ENCODE measurements around the gene AGPAT3.
"Not testable (repeated sequence)": the region's sequence is repeated elsewhere in the genome, so short reads cannot be mapped to it uniquely, and the experiment has no call there.

AGPAT3 gene

DNA sequence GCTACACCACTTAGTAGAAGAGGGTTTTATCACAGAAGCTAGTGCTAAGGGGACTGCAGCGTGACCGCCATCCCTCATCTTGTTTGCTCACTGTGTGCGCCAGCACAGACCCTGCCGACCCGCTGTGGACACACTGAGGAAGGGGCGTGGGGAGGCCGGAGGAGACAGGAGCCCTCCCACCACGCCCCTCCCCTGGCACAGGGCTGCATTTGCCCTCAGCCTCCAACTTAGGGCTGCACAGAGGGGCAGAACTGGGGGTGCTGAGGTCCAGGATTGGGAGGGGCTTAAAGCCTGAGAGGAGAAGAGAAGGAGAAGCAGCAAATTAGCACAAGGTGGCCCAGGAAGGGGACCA, 38.4 kb upstream of the AGPAT3 start:
- H3K27ac Mint-ChIP-seq: no peak overlapping the region
- no peak overlapping the region for H3K4me3 Mint-ChIP-seq
- H3K4me1 Mint-ChIP-seq: no peaks in the 10 kb centered on the region
- H3K9me3 Mint-ChIP-seq: no peaks in the 10 kb centered on the region
- CTCF ChIA-PET: interaction anchor here (0.6 to 2.0 kb wide), 3 partner anchors 10 to 113 kb away, joined by 3 to 6 read pairs (median 3); no protein-coding TSS in a partner anchor
- peaks cover 66% of the 10 kb centered on the region for H3K27me3 Mint-ChIP-seq
- DNase-seq: no peak
- H3K36me3 Mint-ChIP-seq: no peaks in the 10 kb centered on the region

DNA sequence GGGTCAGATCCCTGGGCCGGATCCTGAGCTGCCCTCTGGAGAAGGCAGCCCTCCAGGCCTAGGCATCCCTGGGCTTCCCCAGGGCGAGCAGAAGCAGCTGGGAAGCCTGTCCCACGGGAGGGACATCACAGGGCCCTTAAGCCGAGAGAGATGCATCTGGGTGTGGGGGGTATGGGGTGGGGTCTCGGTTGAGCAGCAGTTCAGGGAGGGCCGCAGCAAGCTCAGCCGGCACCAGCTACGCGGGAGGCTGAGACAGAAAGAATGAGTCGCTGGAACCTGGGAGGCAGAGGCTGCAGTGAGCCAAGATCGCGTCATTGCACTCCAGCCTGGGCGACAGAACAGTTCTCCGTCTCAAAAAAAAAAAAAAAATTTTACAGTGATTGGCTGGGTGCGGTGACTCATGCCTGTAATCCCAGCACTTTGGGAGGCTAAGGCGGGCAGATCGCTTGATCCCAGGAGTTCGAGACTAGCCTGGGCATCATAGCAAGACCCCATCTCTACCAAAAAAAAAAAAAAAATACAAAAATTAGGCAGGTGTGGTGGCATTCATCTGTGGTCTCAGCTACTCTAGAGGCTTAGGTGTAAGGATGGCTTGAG, 37.9 kb upstream of the AGPAT3 start:
- no peaks in the 10 kb centered on the region for H3K36me3 Mint-ChIP-seq
- H3K4me1 Mint-ChIP-seq: no peaks in the 10 kb centered on the region
- peaks cover 70% of the 10 kb centered on the region for H3K27me3 Mint-ChIP-seq
- H3K4me3 Mint-ChIP-seq: no peak overlapping the region
- H3K9me3 Mint-ChIP-seq: no peaks in the 10 kb centered on the region
- CTCF ChIA-PET: interaction anchor here (0.6 to 2.0 kb wide), 4 partner anchors 9 to 113 kb away, joined by 3 to 6 read pairs (median 4); no protein-coding TSS in a partner anchor
- H3K27ac Mint-ChIP-seq: no peak overlapping the region
- no peak for DNase-seq

DNA sequence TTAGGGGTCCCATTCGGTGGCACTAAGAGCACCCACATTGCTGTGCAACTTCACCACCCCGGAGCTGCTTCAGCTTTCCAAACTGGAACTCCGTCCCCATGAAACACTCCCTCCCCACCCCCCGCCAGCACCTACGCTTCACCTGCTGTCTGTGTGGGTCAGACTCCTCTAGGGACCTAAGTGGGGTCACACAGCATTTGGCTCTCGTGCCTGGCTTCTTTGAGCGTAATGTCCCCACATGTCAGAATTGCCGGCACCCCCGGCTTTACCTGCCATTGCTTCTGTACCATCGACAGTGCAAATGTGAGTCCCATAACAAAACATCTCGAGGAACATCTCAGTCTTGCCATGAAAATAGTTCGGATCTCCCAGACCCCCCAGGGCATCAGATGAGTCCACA, 35.9 kb upstream of the AGPAT3 start:
- DNase-seq: no peak
- H3K36me3 Mint-ChIP-seq: no peaks in the 10 kb centered on the region
- H3K4me1 Mint-ChIP-seq: no peaks in the 10 kb centered on the region
- H3K27ac Mint-ChIP-seq: no peak overlapping the region
- no peaks in the 10 kb centered on the region for H3K9me3 Mint-ChIP-seq
- H3K4me3 Mint-ChIP-seq: no peak overlapping the region
- peaks cover 90% of the 10 kb centered on the region for H3K27me3 Mint-ChIP-seq
- CTCF ChIA-PET: interaction anchor here (0.9 kb wide), 1 partner anchor 19 kb away, joined by 3 read pairs; no protein-coding TSS in a partner anchor

DNA sequence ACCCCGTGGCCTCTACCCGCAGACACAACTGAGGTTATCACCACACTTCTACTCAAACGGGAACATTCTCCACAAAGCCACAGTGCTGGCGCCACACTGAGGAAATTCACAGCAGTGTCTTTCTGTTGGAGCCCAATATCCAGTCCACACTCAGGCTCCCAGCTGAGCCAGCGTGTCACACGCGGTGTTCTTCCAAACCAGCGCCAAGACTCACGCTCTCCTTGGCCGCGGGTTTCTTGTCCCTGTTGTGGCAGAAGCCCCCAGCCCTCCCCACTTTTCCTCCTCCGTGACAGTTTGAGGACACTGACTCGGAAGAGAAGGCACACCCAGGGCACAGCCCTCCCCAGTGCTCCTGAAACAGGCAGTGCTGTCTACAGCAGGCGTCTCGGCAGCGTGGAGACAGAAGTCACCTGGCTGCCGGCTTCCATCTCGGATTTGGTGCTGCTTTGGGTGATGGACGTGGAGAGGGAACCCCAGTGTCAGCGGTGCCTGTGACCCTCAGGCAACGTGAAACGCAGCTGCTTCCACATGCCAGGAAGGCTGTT, 35.4 kb upstream of the AGPAT3 start:
- Mint-ChIP-seq H3K4me3 (no peak overlapping the region), H3K36me3 (no peaks in the 10 kb centered on the region), H3K27me3 (peaks cover 90% of the 10 kb centered on the region), H3K9me3 (no peaks in the 10 kb centered on the region), H3K4me1 (peaks cover 2% of the 10 kb centered on the region), H3K27ac (no peak overlapping the region)
- no peak for DNase-seq
- CTCF ChIA-PET: interaction anchor here (0.9 to 1.7 kb wide), 2 partner anchors 11 to 20 kb away, joined by 3 to 5 read pairs; no protein-coding TSS in a partner anchor

DNA sequence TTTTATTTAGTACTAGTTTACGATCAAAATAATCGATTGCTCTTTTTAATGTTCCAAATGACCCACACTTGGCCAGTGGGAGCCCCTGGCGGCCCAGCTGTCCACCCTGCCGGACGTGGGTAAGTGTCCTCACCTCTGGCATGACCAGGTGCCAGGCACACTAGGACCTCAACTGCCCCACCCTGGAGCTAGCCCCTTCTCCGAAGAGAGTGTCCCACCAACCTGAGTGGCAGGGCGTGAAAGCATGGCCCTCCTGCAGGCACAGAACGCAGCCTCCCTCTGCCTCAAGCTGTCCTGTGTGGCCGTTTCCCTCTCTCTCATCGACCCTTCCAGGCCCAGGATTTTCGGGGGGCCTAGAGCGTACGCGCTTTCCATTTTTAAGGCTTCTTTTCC, 32.9 kb upstream of the AGPAT3 start:
- Mint-ChIP-seq H3K4me3 (no peak overlapping the region), H3K4me1 (peaks cover 10% of the 10 kb centered on the region), H3K27me3 (peaks cover 90% of the 10 kb centered on the region), H3K9me3 (no peaks in the 10 kb centered on the region), H3K27ac (no peak overlapping the region), H3K36me3 (no peaks in the 10 kb centered on the region)
- CTCF ChIA-PET: interaction anchor here (1.3 kb wide), 1 partner anchor 19 kb away, joined by 3 read pairs; no protein-coding TSS in a partner anchor
- no peak for DNase-seq

DNA sequence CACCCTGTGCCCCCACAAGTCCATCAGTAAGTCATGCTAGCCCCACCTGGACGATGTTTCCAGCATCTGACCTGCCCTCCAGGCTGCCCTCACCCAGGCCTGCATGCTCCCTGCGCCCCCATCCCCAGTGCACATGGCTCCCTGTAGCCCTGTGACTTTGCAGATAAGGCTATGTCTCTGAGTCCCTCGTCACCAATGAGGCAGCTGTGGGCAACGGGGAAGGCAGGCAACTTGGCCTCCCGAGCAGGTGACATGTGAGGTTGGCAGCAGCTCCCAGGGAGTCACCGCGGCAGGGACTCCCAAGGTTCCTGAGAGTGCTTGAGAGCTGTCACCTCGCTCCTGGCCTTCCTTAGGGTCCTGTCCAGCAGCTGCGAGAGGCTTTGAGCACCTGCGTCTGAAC, 32.4 kb upstream of the AGPAT3 start:
- no peak overlapping the region for H3K4me3 Mint-ChIP-seq
- peaks cover 90% of the 10 kb centered on the region for H3K27me3 Mint-ChIP-seq
- peaks cover 10% of the 10 kb centered on the region for H3K4me1 Mint-ChIP-seq
- CTCF ChIA-PET: interaction anchor here (1.3 kb wide), 1 partner anchor 19 kb away, joined by 3 read pairs; no protein-coding TSS in a partner anchor
- H3K36me3 Mint-ChIP-seq: no peaks in the 10 kb centered on the region
- no peak for DNase-seq
- H3K27ac Mint-ChIP-seq: no peak overlapping the region
- no peaks in the 10 kb centered on the region for H3K9me3 Mint-ChIP-seq

DNA sequence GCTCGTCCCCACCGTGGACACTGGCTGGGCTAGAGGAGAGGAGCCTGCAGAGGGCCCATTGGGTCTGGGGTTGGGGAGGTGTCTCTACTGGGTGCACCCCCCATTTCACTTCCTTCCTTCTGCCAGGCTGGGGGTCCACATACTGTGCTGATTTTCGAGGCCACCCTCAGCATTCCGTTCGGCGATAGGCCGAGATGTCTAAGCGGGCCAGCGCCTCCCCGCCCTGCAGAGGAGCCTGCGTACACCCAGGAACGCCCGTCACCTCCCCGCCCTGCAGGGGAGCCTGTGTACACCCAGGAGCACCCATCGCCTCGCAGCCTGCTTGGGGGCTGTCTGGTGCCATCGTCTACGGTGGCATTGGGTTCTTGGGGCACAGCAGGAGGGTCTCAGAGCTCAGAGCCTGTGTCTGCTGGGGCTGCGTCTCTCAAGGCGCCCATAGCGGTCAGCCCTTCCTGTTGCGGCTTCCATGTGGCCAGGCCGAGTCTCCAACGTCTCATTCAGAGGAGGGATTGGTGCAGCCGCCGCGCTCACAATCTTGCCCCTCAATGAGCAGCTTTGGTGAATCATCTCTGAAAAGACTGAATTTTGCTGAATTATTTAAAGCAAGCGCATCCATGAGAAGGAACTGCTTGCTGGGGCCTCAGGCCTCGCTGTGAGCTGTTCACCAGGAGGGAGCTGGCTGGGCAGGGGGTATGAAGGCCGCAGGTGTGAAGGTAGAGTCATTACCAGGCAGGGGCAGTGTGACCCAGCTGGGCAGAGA, 30.7 kb upstream of the AGPAT3 start:
- no peak overlapping the region for H3K4me3 Mint-ChIP-seq

DNA sequence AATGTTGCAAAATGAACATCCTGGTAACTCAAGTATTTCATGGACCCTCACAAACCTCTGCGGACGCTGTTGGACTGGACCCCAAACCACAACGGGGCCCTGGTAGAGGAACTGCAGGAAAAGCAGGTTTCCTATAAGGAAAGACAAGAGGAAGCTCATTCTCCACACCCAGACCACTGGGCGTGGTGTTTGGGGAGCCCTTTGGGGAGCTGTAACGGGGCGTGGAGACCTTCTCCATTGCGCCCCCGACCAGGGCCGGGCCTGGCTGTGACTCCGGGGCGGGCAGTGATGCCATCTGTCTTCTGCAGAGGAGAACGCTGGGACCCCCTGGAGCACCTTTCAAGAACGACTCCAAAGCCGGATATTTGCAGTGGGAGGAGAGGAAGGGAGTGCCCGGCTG, 30.0 kb upstream of the AGPAT3 start:
- no peak overlapping the region for H3K27ac Mint-ChIP-seq
- no peaks in the 10 kb centered on the region for H3K9me3 Mint-ChIP-seq
- no peaks in the 10 kb centered on the region for H3K36me3 Mint-ChIP-seq
- CTCF ChIA-PET: interaction anchor here (1.3 kb wide), 1 partner anchor 10 kb away, joined by 3 read pairs; no protein-coding TSS in a partner anchor
- no peak for DNase-seq
- H3K27me3 Mint-ChIP-seq: peaks cover 88% of the 10 kb centered on the region
- H3K4me3 Mint-ChIP-seq: no peak overlapping the region
- H3K4me1 Mint-ChIP-seq: peaks cover 12% of the 10 kb centered on the region

More for the DNA sequence above, 30.7 kb upstream of the AGPAT3 start:
- CTCF ChIA-PET: interaction anchor here (1.3 kb wide), 1 partner anchor 9 kb away, joined by 3 read pairs; no protein-coding TSS in a partner anchor
- H3K27ac Mint-ChIP-seq: no peak overlapping the region
- DNase-seq: no peak
- peaks cover 92% of the 10 kb centered on the region for H3K27me3 Mint-ChIP-seq
- H3K4me1 Mint-ChIP-seq: peaks cover 10% of the 10 kb centered on the region
- no peaks in the 10 kb centered on the region for H3K36me3 Mint-ChIP-seq
- no peaks in the 10 kb centered on the region for H3K9me3 Mint-ChIP-seq

DNA sequence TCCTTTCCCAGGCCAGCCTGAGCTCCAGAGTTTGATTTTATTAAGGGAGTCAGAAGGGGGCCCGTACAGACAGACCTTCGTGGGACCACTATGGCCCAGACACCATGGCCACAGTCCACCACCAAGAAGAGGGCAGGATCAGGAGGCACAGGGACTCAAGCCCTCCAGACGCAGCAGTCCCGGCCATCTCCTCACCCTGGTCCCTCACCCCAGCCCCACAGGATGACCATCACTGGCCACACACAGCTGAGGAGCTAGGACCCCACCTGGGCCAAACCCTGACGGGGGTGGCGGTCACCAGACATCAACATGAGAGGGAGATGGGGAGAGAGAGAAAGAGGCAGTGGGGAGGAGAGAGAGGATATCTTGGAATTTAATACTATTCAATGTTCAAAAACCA, 29.2 kb upstream of the AGPAT3 start:
- CTCF ChIA-PET: interaction anchor here (1.4 kb wide), 1 partner anchor 10 kb away, joined by 3 read pairs; no protein-coding TSS in a partner anchor
- Mint-ChIP-seq H3K36me3 (no peaks in the 10 kb centered on the region), H3K27me3 (peaks cover 89% of the 10 kb centered on the region), H3K4me3 (no peak overlapping the region), H3K4me1 (peaks cover 12% of the 10 kb centered on the region), H3K9me3 (no peaks in the 10 kb centered on the region), H3K27ac (no peak overlapping the region)
- no peak for DNase-seq

DNA sequence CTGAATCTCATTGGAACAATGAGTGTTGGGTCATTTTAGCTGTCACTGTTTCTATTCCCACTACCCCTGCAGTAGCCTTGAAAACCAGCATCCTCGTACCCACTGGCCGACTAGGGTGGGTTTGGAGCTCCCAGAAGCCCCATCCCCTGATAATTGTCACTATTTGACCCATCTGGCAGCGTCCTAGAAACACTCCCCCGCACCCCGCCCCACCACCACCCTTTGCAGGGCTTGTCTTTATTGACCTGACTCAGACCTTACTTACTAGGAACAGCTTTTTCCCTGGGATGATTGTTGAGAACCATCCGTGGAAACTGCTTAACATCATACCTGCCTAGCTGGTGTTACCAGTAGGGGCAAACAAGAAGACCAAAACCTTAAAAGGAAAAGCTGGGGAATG, 28.4 kb upstream of the AGPAT3 start:
- no peak for DNase-seq
- Mint-ChIP-seq H3K27ac (no peak overlapping the region), H3K9me3 (no peaks in the 10 kb centered on the region), H3K4me1 (peaks cover 16% of the 10 kb centered on the region), H3K27me3 (peaks cover 82% of the 10 kb centered on the region), H3K36me3 (no peaks in the 10 kb centered on the region), H3K4me3 (no peak overlapping the region)
- CTCF ChIA-PET: interaction anchor here (1.4 kb wide), 1 partner anchor 10 kb away, joined by 3 read pairs; no protein-coding TSS in a partner anchor

DNA sequence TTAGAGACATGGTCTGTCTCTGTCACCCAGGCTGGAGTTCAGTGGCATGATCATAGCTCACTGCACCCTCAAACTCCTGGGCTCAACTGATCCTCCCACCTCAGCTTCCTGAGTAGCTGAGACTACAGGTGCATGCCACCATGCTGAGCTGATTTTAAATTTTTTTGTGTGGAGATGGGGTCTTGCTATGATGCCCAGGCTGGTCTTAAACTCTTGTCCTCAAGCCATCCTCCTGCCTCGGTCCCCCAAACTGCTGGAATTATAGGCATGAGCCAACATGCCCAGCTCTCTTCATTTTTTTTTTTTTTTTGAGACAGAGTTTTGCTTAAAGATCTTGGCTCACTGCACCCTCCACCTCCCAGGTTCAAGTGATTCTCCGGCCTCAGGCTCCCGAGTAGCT, 24.8 kb upstream of the AGPAT3 start:
- no peak for DNase-seq
- Mint-ChIP-seq H3K27me3 (peaks cover 47% of the 10 kb centered on the region), H3K27ac (no peak overlapping the region), H3K4me3 (no peak overlapping the region), H3K36me3 (no peaks in the 10 kb centered on the region), H3K9me3 (no peaks in the 10 kb centered on the region), H3K4me1 (peaks cover 23% of the 10 kb centered on the region)
- CTCF ChIA-PET: no interaction called here

DNA sequence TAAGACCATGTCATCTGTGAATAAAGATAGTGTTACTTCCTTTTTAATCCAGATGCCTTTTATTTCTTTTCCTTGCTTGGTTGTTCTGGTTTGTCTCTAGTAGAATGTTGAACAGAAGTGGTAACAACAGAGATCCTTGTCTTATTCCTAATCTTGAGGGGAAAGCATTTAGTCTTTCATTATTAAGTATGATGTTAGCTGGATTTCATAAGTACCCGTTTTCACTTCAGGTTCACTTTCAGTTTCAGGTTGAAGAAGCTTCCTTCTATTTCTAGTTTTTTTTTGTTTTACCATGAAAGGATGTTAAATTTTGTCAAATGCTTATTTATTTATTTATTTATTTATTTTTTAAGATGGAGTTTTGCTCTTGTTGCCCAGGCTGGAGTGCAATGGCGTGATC, 22.3 kb upstream of the AGPAT3 start:
- Mint-ChIP-seq H3K4me1 (peaks cover 20% of the 10 kb centered on the region), H3K27ac (peak overlapping the region; percentile 82), H3K9me3 (no peaks in the 10 kb centered on the region), H3K27me3 (peaks cover 29% of the 10 kb centered on the region), H3K4me3 (peak overlapping the region; percentile 24), H3K36me3 (no peaks in the 10 kb centered on the region)
- CTCF ChIA-PET: interaction anchor here (0.6 kb wide), 1 partner anchor 16 kb away, joined by 4 read pairs; no protein-coding TSS in a partner anchor
- DNase-seq: no peak

DNA sequence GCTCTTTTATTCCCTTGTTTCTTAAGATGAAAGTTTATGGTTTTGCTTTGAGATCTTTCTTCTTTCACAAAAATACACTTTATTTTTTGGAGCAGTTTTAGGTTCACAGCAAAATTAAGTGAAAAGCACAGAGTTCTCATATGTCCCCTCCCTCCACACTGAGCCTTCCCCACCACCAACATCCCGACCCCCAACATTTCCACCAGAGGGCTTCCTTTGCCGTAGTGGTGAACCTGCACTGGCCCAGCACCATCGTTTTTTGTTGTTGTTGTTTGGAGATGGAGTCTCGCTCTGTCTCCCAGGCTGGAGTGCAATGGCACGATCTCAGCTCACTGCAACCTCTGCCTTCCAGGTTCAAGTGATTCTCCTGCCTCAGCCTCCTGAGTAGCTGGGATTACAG, 20.1 kb upstream of the AGPAT3 start:
- Mint-ChIP-seq H3K27me3 (peaks cover 20% of the 10 kb centered on the region), H3K4me1 (peaks cover 23% of the 10 kb centered on the region)
- H3K9me3 Mint-ChIP-seq, CTCF ChIA-PET, H3K27ac Mint-ChIP-seq, DNase-seq, H3K36me3 Mint-ChIP-seq, H3K4me3 Mint-ChIP-seq: not testable (repeated sequence)

DNA sequence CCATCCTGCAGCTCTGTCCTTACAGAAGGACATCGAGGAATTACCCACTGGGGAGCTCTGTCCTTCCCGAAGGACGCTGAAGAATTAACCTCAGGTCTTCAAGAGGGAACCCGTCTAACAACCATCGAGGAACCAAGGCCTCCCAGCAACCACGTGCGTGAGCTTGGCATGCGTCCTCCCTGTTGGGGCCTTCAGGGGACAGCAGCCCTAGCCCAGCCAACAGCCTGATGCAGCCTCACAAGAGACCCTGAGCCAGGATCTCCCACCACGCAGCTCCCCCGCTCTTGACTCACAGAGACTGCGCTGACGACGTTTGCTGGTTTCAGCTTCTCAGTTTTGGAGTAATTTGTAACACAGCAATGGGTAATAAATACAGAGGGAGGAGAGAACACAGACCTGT, 19.6 kb upstream of the AGPAT3 start:
- Mint-ChIP-seq H3K27me3 (peaks cover 16% of the 10 kb centered on the region), H3K36me3 (no peaks in the 10 kb centered on the region), H3K27ac (no peak overlapping the region), H3K4me1 (peaks cover 27% of the 10 kb centered on the region), H3K9me3 (no peaks in the 10 kb centered on the region), H3K4me3 (no peak overlapping the region)
- CTCF ChIA-PET: no interaction called here
- no peak for DNase-seq

Data from activated naive CD4-positive, alpha-beta T cell treated with anti-CD3 and anti-CD28 coated beads, Interleukin-2, amount 10 ng/mL, durations not matched to agents 7 days and 5 days (primary cell).